HG02981 (cell line): ENCODE measurements around the gene NRXN3.

Experiments
- ATAC-seq: cut with Tn5 transposase; IDR thresholded peaks from one replicate; pipeline ENCODE4 v1.9.1; 2021; ENCODE audit warnings: mild to moderate bottlenecking, moderate library complexity; ENCODE audit not compliant: unreplicated experiment

Gene NRXN3

DNA sequence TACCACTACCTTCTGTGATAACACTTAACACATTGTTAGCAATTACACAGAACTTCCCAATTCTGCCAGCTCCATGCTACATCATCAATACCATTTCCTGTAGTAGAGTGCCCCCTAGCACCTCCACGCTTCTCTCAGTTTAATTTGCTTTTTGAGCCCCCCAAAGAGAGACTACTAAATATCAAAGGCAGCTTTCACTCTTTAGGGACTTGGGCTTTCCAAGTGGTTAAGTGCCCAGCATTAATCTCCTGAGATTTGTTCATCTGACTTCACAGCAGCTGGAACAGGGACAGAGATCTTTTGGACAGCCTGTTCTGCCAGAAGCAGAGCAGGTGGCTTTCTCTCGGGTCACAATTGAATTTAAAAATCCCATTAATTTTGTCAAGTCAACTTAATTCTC lies 1086.2 kb downstream of the NRXN3 start:
- no peak for ATAC-seq

DNA sequence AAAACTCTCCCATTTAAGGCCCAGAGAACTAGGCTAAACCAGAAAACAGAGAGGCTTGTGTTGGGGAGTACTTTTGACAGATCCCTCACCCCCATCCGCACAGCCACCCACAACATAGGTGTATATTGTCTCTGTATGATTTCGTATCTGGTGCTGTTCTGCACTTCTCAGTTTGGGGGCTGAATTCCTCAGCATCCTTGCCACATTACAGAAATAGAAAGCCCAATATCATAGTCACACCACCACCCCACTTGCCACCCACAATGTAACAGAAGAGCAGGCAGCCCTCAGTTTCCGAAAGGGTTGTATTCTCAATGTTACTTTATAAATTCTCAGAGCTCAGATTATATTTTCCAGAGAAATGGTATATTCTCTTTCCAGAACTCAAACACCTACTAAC lies 1090.2 kb downstream of the NRXN3 start:
- ATAC-seq, result no peak

DNA sequence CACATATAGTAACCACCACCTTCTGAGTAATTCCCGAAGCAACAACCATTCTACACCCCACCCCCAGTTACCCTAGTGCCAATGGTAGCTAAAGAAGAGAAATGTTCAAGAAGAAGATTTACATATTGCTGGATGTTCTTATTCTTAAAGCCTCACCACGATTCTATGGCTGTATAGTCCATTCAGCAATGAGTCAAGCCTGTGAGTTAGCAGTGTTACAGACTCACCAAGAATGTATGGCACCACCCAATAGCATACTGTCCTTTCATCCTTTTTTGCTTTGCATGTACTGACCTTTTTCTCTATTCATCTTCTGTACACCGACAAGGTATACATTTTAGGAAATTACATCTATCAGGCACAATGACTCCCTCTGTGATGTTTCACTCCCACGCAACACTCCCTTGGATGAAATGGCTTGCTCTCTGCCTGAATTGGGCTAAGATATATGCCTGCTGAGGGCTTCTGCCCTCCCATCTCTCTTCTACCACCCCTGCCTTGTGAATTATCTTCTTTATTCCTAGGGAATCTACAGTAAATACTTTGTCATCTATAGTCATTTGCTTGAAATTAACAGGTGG lies 1095.3 kb downstream of the NRXN3 start:
- no peak for ATAC-seq

DNA sequence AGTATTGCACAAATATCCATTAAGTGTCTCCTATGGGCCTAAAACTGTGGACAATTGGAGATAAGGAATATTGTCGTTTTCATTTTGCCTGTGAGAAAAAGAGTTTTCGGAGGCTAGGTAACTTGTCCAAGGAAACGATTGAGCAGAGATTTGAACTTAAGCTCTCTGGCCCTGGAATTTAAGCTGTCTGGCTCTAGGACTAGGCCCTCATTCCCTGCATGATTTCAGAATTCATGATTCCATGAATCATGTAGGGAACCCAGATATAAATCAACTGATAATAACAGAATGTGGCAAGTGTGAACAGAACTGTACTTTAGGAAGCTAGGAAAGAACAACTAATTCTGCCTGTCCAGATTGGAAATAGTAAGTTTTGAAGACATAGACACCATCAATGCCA lies 1100.2 kb downstream of the NRXN3 start:
- no peak for ATAC-seq

DNA sequence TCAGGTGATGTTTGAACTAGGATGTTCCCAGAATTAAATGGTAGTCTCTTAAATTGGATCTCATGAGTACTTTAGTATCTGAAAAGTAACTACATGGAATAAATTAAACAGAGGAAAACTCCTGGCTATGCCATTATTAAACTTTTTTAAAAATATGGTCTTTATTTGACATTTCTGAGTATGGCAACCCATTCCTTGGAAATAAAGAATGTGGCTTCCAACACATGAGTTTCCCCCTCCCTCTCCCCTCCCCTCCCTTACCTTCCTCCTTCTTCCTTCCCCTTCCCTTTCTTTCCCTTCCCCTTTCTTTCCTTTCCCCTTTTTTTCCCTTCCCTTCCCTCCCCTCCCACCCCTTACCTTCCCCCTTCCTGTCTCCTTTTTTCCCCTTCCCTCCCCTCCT lies 1100.9 kb downstream of the NRXN3 start:
- ATAC-seq, result no peak

DNA sequence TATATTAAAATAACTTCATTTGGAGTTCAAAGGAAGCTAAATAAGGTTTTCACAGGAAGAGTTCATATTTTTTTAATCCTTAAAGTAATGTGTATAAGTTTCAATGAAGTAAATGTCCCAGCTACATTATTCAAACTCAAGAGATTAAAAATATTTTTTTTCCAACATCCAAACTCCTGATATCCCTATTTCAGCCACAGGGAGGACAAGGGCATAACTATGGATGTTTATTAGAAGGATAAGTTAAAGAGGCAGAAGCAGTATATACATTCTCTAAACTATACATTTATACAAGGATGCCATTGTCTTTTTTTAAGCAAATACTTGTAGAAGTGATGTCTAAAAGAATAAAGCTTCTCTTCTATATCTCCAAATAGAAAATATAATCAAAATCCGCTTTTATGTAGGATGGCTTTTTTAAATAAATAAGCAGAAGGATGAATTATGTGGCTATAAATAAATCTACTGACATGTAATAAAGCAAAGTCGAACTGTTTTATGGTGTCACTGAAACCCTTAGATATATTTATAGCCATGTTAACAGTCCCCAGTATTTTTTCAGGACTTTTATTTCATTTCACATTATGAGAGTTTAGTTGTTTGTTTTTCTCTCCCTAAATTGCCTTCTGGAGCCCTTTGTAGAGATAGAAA lies 1104.6 kb downstream of the NRXN3 start:
- no peak for ATAC-seq

DNA sequence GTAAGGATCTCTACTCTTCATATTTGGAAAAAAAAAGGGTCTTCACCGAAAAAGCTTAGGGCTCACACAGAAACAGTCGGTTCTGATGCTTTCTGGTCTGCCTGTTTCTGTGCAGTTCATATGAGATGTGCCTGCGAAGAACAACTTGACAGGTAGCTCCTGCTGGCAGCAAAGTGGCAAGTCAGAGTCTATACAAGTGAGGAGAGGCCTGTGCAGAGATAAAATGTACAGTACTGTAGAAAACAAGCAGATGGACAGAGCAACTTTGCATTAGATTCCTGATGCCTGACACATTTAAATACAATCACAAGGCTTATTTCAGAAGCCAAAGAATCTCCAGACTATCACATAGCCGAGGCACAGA lies 1105.1 kb downstream of the NRXN3 start:
- no peak for ATAC-seq

DNA sequence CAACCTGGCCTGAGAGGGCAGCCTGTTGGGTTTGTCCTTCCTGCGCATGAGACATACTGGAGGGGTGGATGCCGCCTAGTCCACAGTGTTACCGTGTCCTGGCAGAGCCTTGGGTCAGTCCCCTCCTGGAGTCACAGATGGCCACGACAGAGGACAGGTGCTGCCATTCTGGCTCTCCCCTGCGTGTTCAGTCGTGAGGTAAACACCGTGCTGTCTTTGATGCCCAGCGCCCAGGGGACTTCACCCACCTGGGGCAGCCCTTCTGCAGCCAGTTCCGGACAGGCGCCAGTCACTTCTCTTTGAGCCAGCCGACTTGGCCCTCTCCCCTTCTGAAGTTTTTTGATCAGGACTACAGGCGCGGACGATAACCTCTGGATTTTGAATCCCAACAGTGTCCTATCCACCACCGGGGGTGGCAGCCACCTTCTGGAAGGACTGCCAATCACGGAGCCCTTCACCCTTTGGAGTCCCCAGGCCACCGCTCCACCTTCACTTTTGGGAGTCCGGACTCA lies 1108.2 kb downstream of the NRXN3 start:
- ATAC-seq, result no peak

DNA sequence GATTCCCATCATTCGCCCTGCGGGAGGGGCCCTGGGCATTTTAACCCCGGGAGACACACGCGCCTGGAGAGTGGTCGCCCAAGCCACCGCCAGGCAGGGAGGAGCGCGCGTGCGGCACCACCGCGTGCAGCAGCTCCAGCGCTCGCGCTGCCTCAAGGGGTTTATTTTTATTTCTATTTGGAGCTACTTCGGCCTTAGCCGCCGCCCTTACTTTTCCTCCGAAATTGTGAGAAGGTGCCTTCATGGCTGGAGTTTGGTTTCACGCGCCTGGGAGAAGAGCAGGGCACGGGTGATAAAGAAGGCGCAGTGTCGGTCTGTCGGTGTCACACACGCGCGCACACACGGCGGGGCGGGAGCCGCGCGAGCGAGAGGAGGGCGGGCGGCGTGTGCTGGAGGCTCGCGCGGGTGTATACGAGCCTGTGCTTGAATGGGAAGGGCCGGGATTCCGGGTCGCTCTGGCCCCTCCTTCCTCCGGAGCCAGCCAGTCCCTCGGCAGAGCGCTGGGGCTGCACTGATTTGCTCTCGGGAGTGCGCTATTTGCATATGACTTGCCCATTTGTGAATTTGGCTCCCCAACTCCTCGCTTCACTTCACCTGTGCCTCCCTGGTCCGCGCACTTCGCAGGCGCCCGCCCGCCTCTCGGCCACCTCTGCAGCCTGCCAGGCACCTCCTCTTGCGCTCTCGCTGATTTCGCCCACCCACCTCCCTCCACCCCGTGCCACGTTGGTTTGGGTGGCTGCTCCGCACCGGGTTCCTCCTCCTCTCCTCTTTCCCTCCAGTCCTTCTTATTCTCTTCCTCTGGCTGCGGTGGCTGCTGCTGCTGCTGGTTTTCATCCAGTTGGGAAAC lies 1108.8 kb downstream of the NRXN3 start:
- no peak for ATAC-seq

DNA sequence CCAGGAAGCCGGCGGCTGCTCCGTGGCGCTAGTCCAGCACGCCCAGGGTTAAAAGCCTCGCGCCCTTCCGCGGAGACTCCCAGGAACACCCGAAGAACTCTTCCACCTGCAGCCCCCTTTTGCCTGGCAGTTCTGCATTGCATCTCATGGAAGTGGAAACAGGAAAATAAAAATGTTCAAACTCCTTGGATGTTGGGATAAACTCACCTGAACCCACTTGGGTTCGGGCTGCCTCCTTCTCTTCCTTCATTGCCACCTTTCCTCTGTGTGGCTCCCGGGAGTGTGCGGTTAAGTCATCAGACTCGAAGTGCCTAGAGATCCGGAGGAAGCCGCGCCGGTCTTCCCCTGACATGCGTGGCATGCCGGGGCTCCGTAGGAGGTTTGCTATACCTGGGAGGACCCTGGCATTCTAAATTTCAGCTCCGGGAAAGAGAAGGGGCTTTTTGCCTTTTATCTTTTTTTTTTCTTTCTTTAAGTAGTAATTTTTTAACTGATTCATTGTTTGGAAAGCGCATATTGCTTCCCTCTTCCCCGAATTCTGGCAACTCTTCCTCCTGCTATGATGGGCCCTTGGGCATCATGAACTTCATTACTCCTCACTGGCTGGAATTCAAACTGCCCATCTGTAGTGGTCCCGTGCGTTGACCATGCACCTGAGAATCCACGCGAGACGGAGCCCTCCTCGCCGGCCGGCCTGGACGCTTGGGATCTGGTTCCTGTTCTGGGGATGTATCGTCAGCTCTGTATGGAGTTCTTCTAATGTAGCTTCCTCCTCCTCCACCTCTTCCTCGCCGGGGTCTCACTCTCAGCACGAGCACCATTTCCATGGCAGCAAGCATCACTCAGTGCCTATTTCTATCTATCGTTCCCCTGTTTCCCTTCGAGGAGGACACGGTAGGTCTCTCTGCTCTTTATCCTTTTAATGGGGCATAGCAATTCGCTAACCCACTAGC lies 1109.7 kb downstream of the NRXN3 start:
- no peak for ATAC-seq

DNA sequence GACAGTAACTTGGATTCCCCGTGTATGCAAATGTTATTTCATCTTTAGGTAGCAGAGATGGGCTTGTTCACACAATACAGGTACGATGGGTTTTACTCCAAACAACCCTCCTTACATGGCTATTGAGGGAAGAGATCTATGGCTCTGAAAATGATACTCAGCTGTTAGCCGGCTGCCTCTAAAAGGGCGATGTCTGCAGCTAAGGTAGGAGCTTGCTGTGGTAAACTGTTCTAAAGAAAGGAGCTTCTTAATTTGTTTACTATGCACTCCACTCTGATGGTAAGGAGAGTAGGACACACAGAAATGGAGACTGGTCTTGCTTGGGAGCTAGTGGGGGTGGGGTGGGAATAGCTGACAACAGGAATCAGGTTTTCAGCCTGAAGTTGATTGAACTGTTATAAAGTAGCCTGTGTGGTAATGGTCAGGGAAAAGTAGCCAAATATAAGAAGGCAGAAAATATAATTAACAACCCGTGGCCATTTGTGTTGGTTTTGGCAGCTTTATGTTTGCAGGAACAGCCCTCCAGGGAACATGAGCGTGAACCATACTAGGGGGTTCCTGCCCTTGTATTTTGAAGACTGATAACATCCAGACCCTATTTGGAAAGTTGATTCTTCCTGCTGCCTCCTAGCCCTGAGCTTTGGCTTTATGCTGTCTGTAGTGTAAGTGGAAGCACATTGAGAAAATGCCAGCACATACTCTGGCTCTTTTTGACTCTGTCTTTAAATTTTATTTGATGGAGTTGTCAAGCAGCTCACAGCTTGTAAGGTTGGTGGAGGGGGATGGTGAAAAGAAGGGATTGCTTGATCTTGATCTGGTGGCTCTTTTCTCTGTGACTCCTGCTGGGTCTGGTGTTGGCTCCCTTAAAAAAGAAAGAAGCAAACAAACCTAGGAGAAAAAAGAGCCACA lies 1111.3 kb downstream of the NRXN3 start:
- ATAC-seq, result no peak

DNA sequence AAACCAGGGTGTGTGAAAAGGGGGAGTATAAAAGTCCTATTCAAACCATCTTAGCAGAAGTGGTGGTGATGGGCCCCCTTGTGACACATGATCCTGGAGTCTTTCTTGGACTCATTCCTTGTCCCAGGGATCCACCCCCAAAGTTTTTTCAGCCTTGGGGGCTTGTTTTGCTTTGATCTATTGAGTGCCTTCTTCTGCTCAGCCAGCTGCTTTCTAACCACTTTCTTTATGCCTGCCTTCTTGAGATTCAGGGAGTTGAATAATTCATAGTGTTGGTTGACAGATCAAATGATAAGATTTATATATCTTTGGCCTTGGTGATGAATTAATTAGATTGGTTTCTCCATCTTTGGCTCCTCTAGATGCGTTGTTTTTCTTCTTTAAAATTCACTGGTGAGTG lies 1114.4 kb downstream of the NRXN3 start:
- ATAC-seq, result no peak

DNA sequence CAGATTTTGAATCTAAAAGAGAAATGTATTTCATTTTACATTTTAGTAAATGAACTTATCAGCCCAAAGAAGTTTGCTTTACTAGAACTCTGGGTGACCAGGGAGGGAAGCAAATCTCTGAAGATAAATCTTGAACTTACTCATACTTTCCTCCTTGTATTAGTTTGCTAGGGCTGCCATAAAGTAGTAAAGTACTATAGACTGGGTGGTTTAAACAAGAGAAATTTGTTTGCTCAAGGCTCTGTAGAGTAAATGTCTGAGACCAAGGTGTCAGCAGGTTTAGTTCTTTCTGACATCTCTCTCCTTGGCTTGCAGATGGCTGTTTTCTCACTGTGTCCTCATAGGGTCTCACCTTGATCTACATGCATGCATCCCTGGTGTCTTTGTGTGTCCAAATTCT lies 1115.1 kb downstream of the NRXN3 start:
- ATAC-seq, result no peak

DNA sequence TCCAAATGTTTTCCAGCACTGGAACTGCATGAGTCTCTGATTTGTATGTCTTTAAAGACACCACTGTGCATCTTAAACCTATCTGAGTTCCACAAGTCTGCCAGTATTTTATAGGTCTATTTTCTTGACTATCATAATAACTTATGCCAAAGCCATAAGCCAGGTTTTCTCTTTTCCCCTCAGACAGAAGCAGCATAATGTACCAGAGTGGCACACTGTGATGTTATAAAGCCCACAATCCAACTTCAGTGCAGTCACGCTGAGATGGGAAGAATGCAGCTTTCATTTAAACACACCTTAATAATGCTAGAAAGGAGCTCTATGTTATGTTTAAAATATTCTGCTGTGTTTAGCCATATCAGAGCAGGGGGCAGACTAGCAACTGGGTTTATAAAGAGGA lies 1117.8 kb downstream of the NRXN3 start:
- no peak for ATAC-seq

DNA sequence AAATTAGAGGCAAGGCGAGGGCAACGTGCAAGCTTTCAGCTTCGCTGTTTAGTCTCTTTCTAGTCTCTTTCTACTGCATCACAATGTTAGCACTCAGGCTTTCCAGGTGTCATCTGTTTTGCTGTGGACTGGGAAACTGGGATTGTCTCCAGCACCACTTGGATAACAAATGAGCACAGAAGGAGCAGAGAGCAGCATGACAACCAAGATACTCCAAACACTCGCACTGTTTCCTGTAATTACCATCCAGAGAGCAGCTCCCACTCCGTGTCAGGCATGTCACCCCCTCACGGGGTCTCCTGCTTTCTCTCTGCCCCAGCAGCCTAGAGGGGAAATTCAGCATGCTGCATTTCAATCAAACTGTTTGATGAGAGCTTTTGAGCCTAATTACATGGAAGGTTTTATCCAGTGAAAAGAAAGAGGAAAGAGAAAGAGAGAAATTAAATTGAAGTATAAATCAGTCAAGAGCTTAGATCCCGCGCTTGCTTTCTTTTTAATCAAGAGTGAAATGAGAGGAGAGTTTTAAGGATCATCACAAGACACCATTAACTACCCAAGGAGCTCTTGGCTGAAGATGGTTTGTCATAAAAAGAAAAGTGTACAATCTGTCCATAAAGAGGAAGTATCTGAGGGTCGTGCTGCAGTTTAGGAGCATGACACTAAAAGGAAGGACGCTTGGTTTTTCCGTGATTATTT lies 1123.5 kb downstream of the NRXN3 start:
- no peak for ATAC-seq

DNA sequence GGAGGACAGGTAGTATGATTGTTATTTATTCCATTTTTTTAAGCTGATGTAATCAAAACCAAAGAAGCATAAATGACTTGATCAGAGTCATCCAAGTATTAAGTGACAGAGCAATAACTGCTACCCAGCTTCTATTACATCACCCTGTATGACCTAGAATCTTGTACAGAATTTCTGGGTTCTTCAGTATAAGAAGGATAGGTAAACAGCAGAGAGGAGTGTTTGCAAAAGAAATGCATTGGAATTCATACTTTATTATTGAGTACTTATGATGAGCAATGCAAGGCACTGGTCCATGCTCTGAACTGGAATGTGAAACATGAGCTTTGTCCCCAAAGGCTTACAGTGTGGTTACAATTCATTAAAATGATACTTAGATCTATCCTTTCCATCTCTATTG lies 1124.3 kb downstream of the NRXN3 start:
- no peak for ATAC-seq

DNA sequence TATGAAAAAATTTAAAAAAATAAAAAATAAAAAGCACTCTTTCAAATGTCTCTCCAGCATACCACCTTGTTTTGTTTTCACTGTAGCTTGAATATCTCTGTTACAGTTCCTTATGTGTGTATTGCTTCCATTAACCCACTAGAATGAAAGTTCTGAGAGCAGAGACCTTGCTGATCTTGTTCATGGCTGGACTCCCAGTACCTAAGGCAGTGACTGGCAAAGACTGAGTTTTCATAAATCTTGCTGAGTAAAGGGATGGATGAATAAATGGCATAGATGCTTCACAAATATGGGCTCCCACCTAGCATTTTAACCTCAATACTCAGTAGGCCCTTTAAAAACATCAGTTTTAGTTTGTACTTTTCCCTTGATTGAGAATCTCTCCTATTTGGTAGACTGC lies 1125.2 kb downstream of the NRXN3 start:
- no peak for ATAC-seq

DNA sequence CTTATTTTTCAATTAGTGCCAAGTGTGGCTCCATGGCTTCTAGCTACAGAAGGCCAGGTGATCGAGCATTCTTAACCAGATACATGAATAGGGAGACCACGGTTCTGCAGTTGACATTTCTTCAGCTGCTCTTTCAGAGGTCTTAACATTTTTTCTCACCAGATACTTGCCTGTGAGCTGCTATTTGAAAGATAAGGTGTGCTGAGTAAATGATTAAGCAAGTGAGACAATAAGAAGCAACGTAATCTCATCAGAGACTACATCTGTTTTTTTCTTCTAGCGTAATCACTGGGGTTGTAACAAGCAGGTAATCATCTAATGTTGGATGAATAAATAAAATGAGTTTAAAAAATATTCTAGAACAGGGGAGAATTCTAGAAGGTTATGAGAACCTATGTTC lies 1128.2 kb downstream of the NRXN3 start:
- ATAC-seq, result no peak

DNA sequence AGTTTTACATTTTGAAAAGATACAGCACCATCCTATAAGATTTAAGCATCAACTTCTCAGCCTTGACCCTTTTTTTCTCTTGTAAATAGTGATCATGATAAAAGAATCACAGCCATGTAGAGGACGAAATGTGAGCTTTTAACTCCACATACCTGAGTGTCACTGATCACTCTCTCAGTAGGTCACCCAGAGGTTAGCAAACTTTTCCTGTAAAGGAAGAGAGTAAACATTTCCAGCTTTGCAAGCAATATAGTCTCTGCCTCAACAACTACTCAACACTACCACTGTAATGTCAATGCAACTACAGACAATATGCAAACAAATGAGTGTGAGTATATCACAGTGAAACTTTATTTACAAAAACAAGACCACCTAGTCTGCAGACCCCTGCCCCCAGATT lies 1129.0 kb downstream of the NRXN3 start:
- no peak for ATAC-seq
